ENCODE measurements around the gene RHOT2. TPM values are rescaled to one million over a fixed set of nuclear protein-coding genes. Genes with fewer than 3 reads are reported as not detected.

The RHOT2 gene
- total and polyA plus RNA-seq, 9 donors, result 11.6 to 100 (median 80.6) TPM

- no peaks in the 10 kb centered on the region for H3K9me3 ChIP-seq
- TF ChIP-seq CTCF (IDR thresholded peaks at IDR 0.05) (no peak), POLR2A (IDR thresholded peaks at IDR 0.05) (no peak)
- H3K27ac ChIP-seq, result no peak overlapping the region
- H3K36me3 ChIP-seq, result no peaks in the 10 kb centered on the region
- DNase-seq, result no peak
- 72 to 84% (median 74%) methylated on average over 20 to 22 of the region's 22 CpGs for WGBS, 3 donors
- no peak overlapping the region for H3K4me3 ChIP-seq
- no peaks in the 10 kb centered on the region for H3K27me3 ChIP-seq
- intact Hi-C loops (cut with DNase I), result loop anchor here in 1 of 4 donors (10.0 kb wide), 1 partner anchor 267 kb away; the partner anchor contains the start of gene PGAP6
- peaks cover 11% of the 10 kb centered on the region for H3K4me1 ChIP-seq (ENCODE audit: insufficient read depth)
Observed at GRCh38 chr16:651844-652243, 16.1 kb upstream of the RHOT2 start.

GRCh38 chr16:652454-653305 is 15.3 kb upstream of the RHOT2 start:
- Histone ChIP-seq H3K27ac (no peak overlapping the region), H3K36me3 (no peaks in the 10 kb centered on the region), H3K9me3 (no peaks in the 10 kb centered on the region), H3K27me3 (no peaks in the 10 kb centered on the region), H3K4me3 (no peak overlapping the region), H3K4me1 (ENCODE audit: insufficient read depth) (peaks cover 8% of the 10 kb centered on the region)
- intact Hi-C loops (cut with DNase I), result loop anchor here in 1 of 4 donors (10.0 kb wide), 1 partner anchor 268 kb away; the partner anchor contains the start of gene PGAP6
- 79 to 81% (median 81%) methylated on average over 28 of the region's 28 CpGs for WGBS, 3 donors
- TF ChIP-seq EP300 (IDR thresholded peaks at IDR 0.05) (no peak), CTCF (IDR thresholded peaks at IDR 0.05) (no peak), POLR2A (IDR thresholded peaks at IDR 0.05) (no peak)
- no peak for DNase-seq

- intact Hi-C loops (cut with DNase I), result loop anchor here in 1 of 4 donors (10.0 kb wide), 1 partner anchor 269 kb away; the partner anchor contains the start of gene PGAP6
- TF ChIP-seq EP300 (IDR thresholded peaks at IDR 0.05), result no peak
- no peak for TF ChIP-seq CTCF (IDR thresholded peaks at IDR 0.05)
- TF ChIP-seq POLR2A (IDR thresholded peaks at IDR 0.05), result no peak
- no peak overlapping the region for H3K4me3 ChIP-seq
- H3K4me1 ChIP-seq (ENCODE audit: insufficient read depth), result peaks cover 5% of the 10 kb centered on the region
- no peak overlapping the region for H3K27ac ChIP-seq
- DNase-seq, result no peak
- WGBS, 3 donors, result 72 to 84% (median 76%) methylated on average over 12 of the region's 12 CpGs
- no peaks in the 10 kb centered on the region for H3K9me3 ChIP-seq
- no peaks in the 10 kb centered on the region for H3K36me3 ChIP-seq
- H3K27me3 ChIP-seq, result no peaks in the 10 kb centered on the region
Observed at GRCh38 chr16:654034-654433, 13.9 kb upstream of the RHOT2 start.

GRCh38 chr16:657487-657886 is 10.4 kb upstream of the RHOT2 start:
- peaks cover 5% of the 10 kb centered on the region for H3K4me1 ChIP-seq (ENCODE audit: insufficient read depth)
- intact Hi-C loops (cut with DNase I), result loop anchor here in 2 of 4 donors (5.0 to 10.0 kb wide), 2 partner anchors 70 to 273 kb away; partner anchors contain the start of gene PGAP6 (in 1 of the 2)
- H3K36me3 ChIP-seq, result no peaks in the 10 kb centered on the region
- WGBS, 3 donors, result 89 to 92% (median 91%) methylated on average over 22 of the region's 22 CpGs
- H3K9me3 ChIP-seq, result no peaks in the 10 kb centered on the region
- DNase-seq, result no peak
- no peak overlapping the region for H3K4me3 ChIP-seq
- no peak overlapping the region for H3K27ac ChIP-seq
- TF ChIP-seq CTCF (IDR thresholded peaks at IDR 0.05) (no peak), POLR2A (IDR thresholded peaks at IDR 0.05) (no peak), EP300 (IDR thresholded peaks at IDR 0.05) (no peak)
- H3K27me3 ChIP-seq, result no peaks in the 10 kb centered on the region
